D341Med (cell line): ENCODE measurements around the gene CTXN1.

Experiments
- DNase-seq: peaks from one replicate; pipeline ENCODE4 v3.0.0; 2012; ENCODE audit warnings: low spot score

Gene CTXN1

DNA sequence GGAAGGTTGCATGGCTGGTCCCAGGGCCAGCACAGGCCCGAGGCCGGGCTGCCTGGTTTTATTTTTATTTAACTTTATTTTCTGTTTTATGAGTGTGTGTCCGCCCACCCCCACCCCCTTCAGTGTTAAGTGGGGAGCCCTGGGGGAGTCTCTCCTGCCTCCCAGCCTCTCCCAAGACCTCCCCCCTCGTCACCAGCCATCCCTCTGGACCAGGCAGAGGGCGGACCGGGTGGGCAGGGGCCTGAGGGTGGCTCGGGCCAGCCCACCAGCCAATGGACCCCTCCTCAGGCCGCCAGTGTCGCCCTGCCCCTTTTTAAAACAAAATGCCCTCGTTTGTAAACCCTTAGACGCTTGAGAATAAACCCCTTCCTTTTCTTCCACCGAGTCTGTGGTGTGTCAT is 11.8 kb downstream of the CTXN1 start:
- no peak for DNase-seq

DNA sequence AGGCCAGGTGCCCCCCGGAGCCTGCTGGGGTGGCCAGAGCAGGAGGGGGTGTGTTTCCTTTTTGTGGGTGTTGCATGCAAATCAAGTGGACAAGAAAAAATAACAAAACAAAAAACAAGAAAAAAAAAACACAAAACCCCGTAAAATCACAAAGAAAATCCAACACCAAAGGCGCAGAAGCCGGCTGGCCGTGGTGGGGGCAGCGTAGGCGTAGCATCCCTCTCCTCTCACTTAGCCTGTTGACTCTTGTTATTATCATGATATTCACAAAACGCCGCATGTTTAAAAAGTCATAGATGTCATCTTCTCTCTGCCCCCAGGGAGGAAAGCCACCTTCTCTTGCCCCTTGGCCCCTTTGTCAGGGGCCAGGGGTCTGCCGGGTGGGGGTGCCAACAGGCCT is 12.3 kb downstream of the CTXN1 start:
- no peak for DNase-seq

DNA sequence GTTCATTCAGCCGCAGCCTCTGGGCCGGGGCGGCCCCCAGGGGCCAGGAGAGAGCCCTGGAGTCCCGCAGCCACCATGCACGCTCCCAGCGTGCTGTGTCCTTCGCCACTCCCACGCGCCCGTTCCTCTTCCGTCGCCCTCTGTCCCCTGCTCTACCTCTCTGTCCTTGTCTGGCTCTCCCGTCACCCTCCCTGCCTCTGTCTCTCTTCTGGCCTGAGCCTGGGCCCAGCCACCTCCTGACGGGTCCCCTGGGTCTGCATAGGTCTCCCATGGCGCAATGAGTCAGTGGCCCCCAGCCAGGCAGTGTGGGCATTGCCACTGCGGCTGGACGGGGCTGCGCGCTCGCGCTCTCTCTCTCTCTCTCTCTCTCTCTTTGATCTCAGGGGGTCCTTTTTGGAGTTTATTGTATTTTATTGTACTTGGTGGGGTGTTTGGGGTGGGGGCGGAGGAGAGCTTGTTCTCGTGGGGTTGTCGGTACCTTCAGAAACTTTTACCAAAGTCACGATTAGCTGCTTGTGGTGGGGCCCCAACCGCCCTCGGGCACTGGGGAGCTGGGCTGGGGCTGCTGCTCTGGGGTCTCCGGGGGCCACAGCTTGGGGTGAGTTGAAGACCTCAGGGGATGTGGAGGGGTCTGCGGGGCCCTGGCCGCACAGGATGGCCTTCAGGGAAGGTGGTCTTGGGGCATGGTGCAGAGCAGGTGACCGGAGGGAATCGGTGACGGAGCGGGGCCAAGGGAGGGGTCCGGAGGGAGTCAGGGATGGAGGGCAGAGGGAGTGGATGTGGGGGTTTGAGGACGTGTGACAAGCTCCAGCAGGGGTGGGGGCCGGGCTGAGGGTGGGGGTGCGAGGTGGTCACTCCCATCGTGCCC is 13.0 kb downstream of the CTXN1 start:
- DNase-seq = no peak

DNA sequence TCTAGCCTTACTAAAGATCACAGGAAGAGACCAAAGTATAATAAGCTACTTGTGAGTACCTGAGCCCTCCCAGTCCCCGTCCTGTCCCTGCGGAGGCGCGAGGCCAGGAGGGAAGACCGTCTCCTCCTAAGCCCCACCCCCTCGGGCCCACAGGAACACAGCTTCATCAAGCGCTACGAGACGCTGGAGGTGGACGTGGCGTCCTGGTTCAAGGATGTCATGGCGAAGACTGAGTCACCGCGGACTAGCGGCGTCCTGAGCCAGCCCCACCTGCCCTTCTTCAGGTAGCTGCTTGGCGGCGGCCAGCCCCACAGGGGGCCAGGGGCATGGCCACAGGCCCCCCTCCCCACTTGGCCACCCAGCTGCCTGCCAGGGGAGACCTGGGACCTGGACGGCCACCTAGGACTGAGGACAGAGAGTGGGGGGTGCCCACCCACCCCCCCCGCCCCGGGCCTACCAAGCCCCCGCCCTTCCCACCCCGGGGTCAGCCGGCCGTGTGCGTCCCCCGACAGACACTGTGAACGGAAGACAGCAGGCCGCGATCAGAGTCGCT is 13.7 kb downstream of the CTXN1 start:
- DNase-seq = no peak

DNA sequence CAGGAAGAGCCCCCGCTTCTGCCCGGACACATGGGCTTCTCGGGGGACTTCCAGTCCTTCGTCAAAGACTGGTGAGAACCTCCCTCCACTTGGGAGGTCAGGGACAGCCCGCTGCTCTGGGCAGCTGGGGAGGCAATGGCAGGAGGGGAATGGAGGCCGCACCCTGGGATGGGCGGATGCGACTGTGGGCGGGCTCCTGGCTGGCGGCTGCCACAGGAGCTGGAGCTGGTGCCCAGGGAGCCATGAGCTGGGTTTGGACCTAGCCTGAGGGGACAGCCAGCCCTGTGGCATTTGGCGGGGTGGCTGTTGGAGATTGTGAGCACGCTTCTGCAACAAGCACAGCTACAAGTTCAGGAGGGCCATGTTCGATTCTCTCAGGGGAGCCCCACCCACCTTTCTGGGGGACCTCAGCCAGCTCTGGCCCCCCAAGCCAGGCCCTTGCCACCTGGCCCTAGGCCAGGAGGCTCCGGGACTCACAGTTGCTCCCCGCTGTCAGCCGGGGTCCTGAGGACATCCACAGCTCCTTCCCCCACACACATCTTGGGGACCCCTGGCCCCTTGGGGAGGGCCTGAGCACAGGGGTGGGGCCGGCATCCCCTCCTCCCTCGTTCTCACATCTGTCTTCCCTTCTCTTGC is 14.3 kb downstream of the CTXN1 start:
- no peak for DNase-seq

DNA sequence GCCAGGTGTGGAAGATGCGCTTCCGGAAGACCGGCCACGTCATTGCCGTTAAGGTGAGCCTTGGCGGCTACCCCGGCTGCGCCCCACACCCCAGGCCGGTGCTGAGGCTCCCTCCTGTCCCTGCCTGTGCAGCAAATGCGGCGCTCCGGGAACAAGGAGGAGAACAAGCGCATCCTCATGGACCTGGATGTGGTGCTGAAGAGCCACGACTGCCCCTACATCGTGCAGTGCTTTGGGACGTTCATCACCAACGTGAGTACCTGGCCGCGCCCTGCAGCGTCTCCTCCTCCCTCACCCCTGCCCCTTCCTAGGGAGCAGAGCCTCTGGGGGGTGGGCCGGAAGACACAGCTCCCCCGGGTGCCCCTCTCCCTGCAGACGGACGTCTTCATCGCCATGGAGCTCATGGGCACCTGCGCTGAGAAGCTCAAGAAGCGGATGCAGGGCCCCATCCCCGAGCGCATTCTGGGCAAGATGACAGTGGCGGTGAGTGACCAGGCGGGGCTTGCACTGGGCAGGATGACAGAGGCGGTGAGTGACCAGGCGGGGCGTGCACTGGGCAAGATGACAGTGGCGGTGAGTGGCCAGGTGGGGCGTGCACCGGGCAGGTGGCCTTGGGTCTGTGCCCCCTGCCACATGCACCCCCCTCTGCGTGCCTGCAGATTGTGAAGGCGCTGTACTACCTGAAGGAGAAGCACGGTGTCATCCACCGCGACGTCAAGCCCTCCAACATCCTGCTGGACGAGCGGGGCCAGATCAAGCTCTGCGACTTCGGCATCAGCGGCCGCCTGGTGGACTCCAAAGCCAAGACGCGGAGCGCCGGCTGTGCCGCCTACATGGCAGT is 15.4 kb downstream of the CTXN1 start:
- no peak for DNase-seq

DNA sequence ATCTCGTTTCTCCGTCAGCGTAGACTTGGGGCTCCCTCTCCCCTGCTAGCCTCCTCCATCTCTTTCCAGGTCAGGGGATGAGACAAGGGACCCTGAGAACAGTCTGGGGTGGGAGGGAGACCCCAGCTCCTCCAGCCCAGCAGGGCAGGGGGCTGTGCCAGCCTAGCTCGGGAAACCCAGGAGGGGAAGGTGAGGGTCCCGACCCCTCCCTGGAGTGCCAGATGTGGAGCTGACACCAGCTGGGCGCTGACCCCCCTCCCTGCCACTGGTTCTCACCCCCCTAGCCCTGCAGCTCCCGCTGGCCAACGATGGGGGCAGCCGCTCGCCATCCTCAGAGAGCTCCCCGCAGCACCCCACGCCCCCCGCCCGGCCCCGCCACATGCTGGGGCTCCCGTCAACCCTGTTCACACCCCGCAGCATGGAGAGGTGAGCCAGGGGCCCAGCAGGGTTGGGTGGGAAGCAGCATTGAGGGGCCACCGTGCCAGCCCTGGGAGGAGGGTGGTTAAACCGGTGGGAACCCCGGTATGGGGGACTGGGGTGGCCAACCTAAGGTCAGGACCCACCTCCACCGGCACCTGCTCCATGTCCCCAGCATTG is 16.4 kb downstream of the CTXN1 start:
- no peak for DNase-seq

DNA sequence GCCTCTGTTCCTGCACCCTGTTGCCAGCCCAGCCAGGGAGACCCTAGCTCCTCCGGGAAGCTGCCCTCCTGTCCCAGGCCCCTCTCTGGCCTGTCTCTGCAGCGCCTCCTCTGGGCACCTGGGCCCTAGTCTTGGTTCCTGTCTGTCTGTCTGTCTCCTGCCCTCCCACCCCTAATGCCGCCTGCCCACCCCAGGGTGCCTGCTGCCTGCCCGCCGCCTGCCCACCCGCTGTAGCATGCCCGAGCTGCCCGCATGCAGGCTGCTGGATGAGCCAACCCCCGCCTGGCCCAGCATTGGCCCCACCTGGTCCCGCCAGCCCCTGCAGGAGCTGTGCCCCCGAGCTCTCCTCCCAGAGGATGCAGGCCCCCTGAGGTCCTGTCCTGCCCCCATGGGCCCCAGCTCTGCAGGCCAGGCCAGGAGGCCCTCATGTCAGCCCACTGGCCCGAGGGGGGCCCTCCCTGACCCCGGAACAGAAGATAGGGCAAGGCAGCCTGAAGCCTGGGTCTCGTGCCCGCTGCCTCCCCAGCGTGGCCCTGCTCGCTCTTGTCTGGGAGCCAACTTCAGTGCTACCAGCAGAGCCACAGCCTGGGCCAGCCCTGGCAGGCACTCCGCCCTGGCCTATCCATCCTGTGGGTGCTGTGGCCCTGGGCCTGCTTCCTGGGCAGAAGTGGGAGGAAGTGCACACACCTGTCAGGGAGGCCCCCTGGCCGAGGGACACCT is 17.0 kb downstream of the CTXN1 start:
- no peak for DNase-seq

DNA sequence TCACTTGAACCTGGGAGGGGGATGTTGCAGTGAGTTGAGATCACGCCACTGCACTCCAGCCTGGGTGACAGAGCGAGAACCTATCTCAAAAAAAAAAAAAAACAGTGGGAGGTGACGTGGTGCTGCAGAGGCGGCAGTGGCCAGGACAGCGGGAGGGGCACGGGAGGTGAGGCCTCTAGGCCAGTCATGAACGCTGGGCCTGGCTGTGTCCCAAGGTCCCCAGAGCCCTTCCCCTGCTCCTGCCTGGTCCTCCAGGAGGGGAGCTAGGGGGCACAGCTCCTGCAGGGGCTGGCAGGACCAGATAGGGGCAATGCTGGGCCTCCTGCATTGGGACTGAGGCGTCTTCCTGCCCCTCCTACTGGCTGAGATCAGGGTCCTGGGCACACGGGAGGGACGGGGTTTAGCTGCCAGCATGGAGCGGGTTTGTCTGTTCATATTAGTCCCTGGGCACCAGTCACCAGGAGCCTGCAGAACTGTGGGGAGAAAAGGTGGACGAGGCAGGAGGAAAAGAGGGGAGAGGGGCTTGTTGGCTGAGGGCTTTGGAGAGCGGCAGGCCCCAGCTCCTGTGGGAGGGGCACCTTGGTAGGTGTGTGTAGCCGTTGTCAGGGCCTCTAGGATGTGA is 17.7 kb downstream of the CTXN1 start:
- no peak for DNase-seq

DNA sequence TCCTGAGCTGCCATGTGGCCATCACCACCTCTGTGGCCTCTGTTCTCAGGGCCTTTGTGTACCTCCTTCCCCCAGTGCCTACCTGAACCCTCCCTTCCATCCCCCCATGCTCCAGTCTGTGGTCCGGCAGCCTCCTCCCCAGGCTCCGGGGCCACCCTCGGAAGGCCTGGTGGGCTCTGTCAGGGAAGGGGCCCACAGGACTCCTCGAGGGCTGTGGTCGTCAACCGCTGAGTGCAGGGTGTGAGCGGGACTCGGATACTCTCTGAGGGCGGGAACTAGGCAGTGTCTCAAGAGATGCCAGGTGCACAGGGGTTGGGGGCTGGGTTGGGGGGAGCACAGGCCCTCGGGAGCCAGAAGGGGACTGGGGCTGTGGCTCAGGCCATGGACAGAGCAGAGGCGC is 18.4 kb downstream of the CTXN1 start:
- DNase-seq = no peak

DNA sequence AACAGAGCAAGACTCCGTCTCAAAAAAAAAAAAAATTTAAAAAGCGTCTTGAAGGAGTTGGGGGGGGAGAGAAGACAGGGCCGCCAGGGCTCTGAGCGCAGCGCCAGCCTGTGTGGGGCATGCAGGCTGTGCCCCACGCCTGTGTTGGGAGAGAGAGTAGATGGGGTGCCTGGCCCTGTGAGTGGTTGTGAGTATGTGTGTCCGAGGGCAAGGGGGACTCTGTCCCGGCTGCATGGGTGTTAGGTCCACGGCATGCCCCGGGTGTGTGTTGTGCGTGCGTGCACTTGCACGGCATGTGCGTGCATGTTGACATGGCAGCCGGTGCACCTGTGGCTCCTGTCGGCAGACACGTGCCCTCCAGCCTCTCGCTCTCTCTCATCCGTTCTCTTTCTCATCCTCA is 18.8 kb downstream of the CTXN1 start:
- no peak for DNase-seq

DNA sequence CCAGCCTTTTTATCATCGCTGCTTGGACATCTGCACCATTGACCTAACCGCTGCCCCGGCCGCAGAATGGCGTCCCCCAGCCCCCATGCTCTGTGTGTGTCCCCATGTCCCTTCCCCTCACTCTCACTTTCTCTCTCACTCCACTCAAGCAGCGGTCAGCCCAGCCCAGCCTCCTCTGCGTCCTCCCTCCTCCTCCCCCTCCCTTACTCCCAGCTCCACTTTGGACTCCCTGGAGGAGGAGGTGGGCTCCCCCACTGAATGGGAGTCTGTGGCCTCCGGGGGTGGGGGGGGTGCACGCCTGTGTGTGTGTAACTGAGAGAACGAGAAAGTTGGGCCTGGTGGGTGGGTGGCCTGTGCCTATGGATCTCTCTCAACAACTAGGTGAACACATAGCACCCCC is 20.1 kb downstream of the CTXN1 start:
- DNase-seq = no peak

DNA sequence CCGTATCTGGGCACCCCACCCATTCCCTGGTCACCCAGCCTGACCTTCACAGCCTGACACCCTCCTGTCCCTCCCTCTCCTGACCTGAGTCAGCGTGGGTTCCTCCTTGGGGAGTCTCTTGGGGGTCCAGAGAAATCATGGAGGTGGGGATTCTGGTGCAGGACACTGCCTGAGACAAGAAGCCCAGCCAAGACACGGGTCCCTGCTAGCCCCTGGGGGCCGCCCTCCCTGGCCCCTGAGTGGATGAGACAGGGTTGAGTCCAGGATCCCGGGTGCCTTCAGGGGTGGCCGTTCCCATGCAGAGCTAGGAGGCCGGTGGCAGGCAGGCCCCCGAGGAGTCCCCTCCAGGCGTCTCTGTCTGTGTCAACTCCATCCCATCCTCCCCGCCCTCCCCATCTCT is 20.7 kb downstream of the CTXN1 start:
- no peak for DNase-seq

DNA sequence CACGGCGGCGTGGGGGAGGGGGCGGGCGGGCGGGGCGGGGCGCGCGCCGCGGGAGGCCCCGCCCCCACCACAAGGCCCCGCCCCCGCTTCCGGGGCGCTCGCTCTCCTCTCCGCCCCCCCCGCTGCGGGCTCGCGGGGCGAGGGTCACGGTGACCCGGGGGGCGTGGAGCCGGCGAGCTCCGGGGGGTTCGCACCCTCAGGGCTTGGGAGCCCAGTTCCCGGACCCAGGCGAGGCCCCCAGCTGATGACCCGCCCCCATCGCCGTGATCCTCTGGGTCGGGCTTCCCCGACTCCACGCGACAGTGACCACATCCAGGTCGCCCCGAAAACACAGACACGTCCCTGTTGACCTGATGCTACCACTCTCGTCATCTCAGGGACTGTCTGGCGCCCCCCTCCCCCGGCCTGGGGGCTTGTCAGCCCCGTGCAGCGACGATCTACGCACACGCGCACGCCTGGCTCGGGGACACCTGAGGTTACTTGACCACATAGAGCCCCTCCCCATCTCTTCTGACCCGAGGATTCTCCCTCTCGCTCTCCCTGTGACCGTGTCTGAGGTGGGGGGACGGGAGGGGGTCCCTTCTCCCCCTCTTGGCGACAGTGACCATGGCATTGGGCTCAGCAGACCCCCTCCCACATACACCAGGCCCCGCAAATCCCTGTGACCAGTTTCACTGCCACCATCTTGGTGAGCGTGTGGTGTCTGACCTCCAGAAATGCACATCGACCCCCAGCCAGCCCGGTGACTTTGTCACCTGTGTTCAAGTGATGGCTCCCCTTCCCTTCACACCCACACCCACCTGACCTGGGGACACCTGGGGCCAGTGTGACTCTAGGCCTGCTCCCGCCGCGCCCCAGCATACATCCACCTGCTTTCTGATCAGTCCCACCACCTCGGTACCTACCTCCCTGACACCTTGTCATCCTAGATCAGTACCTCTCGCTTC is 21.6 kb downstream of the CTXN1 start:
- peak; percentile 88 for DNase-seq

DNA sequence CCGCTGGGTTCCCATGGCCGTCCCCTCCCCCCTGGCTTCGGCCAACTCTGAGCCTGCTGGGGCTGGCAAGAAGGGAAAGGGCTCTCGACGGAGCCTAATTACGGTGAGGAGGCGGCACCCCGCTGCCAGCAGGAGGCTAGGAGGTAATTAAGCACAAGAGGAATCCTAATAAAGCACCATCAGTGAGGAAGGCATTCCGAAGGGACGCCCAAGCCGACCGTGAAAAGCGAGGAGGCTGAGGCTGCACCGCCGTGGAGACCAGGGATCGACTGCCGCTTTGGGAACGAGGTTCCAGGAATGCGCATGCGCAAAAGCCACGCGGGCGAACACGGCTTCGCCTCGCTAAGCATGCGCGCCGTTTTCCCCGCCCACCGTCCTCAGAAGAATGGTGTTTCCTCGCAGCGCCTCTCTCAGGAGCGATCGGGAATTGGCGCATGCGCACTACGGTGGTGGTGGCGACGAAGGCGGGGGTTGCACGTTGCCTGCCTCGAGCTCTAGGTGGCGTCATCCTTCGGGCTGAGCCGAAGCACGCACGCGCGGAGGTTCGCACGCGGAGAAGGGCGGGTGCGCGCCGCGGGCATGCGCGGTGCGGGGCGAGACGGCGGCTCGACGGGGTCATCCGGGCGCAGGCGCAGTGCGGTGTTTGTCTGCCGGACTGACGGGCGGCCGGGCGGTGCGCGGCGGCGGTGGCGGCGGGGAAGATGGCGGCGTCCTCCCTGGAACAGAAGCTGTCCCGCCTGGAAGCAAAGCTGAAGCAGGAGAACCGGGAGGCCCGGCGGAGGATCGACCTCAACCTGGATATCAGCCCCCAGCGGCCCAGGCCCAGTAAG is 22.5 kb downstream of the CTXN1 start, which contains the start of gene MAP2K7:
TSS of gene MAP2K7 (plus strand) at position 634 of the 830 bp plus-strand sequence. CDS start at position 702, 68 bp downstream.
- peak; percentile 99 for DNase-seq

DNA sequence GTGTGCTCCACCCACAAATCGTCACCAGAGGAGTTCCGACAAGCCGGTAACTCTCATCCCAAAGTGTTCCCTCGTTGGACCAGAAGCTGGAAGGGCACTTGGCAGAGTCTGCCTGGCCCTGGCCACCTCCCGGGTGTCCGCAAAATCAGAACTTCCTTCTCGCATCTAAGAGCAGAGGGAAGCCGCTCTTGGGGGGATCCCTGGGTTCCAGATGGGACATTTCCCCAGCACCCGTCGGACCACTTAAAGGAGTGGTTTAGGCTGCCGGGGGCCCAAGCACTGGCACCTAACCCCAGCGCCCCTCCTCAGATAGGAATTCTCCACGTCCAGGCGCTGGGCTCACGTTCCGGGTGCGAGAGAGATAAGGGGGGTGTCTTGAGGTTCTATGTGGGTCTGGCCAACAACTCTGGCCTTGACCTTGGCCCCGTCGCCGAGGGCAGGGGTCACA is 23.1 kb downstream of the CTXN1 start:
- no peak for DNase-seq

DNA sequence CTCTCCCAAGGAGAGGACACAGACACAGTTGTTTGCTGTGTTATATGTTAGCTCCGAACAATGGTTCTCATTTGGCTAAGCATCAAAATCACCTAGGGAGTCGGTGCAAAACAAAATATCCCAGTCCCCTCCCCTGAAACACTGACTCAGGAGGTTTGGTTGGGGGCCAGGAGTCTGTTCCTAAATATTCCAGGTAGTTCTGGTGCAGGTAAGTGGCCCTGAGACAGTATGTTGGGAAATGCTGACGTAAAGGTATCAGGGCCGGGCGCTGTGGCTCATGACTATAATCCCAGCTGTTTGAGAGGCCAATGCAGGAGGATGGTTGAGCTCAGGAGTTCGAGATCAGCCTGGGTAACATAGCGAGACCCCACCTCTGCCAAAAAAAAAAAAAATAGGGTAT is 24.6 kb downstream of the CTXN1 start:
- DNase-seq = no peak

DNA sequence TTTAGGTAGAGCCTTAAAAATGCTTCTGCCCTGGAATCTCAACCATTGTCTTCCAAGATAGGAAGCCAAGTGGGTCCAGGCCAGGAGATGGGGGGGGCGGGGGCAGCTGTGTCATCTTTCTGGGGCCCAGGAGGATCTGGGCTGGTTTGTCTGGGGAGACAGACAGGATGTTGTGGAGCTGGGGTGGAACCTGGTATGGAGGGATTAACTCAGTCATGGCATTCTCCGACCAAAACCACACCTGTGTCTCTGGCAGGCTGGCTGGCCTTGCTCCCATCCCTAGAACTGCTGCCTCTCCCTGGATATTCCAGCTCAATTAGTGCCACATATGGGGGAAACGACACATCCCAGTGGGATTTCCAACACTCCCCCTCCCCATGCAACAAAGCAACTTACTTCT is 25.0 kb downstream of the CTXN1 start:
- DNase-seq = no peak

DNA sequence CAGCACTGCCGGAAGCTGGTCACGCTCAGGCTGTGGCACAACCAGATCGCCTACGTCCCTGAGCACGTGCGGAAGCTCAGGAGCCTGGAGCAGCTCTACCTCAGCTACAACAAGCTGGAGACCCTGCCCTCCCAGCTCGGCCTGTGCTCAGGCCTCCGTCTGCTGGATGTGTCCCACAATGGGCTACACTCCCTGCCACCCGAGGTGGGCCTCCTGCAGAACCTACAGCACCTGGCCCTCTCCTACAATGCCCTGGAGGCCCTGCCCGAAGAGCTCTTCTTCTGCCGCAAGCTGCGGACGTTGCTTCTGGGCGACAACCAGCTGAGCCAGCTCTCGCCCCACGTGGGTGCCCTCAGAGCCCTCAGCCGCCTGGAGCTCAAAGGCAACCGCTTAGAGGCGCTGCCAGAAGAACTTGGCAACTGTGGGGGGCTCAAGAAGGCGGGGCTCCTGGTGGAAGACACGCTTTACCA is 25.5 kb downstream of the CTXN1 start:
- no peak for DNase-seq
